Activated B cell treated with CpG ODN at 0.5 μM for 24 hours (primary cell): ENCODE measurements around the gene FRG2C. TPM values are rescaled to one million over a fixed set of nuclear protein-coding genes. Genes with fewer than 3 reads are reported as not detected.
A peak's percentile ranks its signal among the peaks of the same experiment; 100 is the strongest.
"Not testable (repeated sequence)": the region's sequence is repeated elsewhere in the genome, so short reads cannot be mapped to it uniquely, and the experiment has no call there.

Source experiments
- ATAC-seq: fragments of 200-7000 bp; cut with Tn5 transposase; one replicate; pipeline ENCODE4 v1.10.0; 2021; ENCODE audit warnings: low read depth, mild to moderate bottlenecking, moderate library complexity
- CTCF ChIA-PET: fragments of 350-600 bp; sonication (Branson Sonifier 250); formaldehyde crosslinking; loops from one replicate; lab custom pipeline; 2021; ENCODE audit warnings: antibody characterized with exemption; lab: Charles Lee
- POLR2A ChIA-PET: fragments of 350-600 bp; sonication (Branson Sonifier 250); formaldehyde crosslinking; loops from one replicate; lab custom pipeline; 2021; ENCODE audit warnings: antibody characterized with exemption; lab: Charles Lee
- DNase-seq: peaks from one replicate; pipeline ENCODE4 v3.0.0; 2022
- H3K27ac Mint-ChIP-seq: one replicate; pipeline ENCODE4 v1.8.0; 2020; ENCODE audit warnings: mixed read lengths
- H3K27me3 Mint-ChIP-seq: one replicate; pipeline ENCODE4 v1.8.0; 2021; ENCODE audit warnings: mixed read lengths
- H3K36me3 Mint-ChIP-seq: one replicate; pipeline ENCODE4 v1.8.0; 2021; ENCODE audit warnings: low read depth, mixed read lengths
- H3K4me1 Mint-ChIP-seq: one replicate; pipeline ENCODE4 v1.8.0; 2021; ENCODE audit warnings: mixed read lengths
- H3K4me3 Mint-ChIP-seq: one replicate; pipeline ENCODE4 v1.8.0; 2020; ENCODE audit warnings: mild to moderate bottlenecking, mixed read lengths
- H3K9me3 Mint-ChIP-seq: one replicate; pipeline ENCODE4 v1.8.0; 2020; ENCODE audit warnings: mixed read lengths
- intact Hi-C: fragments of 100-400 bp; cut with micrococcal nuclease; formaldehyde crosslinking; loops from one replicate; pipeline ENCODE4 v1.15.1; 2024
- total RNA-seq: library from RNA; stranded (reverse); gene quantifications from 2 replicates; pipeline ENCODE4 v1.2.3, GENCODE V29; 2022
- TF ChIP-seq, protein P1 (sequence below): fragments of 200-600 bp; IDR thresholded peaks from one replicate; pipeline ENCODE4 v1.8.0; 2022; ENCODE audit warnings: antibody characterized with exemption, mild to moderate bottlenecking

The FRG2C gene
- total RNA-seq, 1 donor from 2014 or later: not detected

DNA sequence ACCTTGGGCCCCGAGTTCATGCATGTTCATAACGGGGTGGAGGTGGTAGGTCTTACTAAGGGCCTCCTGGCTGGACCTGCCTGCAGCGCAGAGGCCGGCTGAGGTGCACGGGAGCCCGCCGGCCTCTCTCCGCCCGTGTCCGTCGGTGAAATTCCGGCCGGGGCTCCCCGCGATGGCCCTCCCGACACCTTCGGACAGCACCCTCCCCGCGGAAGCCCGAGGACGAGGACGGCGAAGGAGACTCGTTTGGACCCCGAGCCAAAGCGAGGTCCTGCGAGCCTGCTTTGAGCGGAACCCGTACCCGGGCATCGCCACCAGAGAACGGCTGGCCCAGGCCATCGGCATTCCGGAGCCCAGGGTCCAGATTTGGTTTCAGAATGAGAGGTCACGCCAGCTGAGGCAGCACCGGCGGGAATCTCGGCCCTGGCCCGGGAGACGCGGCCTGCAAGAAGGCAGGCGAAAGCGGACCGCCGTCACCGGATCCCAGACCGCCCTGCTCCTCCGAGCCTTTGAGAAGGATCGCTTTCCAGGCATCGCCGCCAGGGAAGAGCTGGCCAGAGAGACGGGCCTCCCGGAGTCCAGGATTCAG, 4.7 kb downstream of the FRG2C start:
- H3K27me3 Mint-ChIP-seq: peaks cover 43% of the 10 kb centered on the region
- peak; percentile 54 for DNase-seq
- H3K36me3 Mint-ChIP-seq, ATAC-seq, CTCF ChIA-PET, POLR2A ChIA-PET, intact Hi-C loops, H3K27ac Mint-ChIP-seq: not testable (repeated sequence)
- H3K4me3 Mint-ChIP-seq: peak overlapping the region; percentile 73
- peaks cover 25% of the 10 kb centered on the region for H3K9me3 Mint-ChIP-seq
- H3K4me1 Mint-ChIP-seq: peaks cover 24% of the 10 kb centered on the region

DNA sequence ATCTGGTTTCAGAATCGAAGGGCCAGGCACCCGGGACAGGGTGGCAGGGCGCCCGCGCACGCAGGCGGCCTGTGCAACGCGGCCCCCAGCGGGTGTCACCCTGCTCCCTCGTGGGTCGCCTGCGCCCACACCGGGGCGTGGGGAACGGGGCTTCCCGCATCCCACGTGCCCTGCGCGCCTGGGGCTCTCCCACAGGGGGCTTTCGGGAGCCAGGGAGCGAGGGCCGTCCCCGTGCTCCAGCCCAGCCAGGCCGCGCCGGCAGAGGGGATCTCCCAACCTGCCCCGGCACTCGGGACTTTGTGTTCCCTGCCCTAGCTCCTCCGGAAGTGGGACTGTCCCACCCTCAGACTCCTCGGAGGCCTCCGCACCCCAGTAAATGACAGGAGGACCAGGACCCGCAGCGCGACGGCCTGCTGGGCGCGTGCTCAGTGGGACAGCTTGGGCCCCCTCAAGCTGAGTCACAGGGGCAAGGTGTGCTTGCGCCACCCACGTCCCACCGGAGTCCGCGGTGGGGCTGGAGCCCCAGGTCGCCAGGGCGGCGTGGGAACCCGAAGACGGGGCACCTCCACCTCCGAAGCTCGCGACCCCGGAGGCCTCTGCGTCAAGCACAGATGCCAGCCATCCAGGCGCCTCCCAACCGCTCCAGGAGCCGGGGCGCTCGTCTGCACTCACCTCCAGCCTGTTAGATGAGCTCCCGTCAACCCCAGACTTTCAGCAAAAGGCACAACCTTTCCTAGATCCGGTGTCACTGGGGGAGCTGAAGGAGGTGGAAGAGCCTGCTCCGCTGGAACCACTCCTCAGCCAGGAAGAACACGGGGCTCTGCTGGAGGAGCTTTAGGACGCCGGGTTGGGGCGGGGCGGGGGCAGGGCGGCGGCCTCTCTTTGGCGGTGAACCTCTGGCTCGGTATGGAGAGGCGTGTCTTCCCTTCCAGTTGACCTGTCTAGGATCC, 5.5 kb downstream of the FRG2C start:
- H3K36me3 Mint-ChIP-seq, CTCF ChIA-PET, POLR2A ChIA-PET, H3K4me3 Mint-ChIP-seq, ATAC-seq, intact Hi-C loops, H3K27ac Mint-ChIP-seq, DNase-seq: not testable (repeated sequence)
- Mint-ChIP-seq H3K9me3 (peaks cover 25% of the 10 kb centered on the region), H3K27me3 (peaks cover 39% of the 10 kb centered on the region), H3K4me1 (peaks cover 24% of the 10 kb centered on the region)

DNA sequence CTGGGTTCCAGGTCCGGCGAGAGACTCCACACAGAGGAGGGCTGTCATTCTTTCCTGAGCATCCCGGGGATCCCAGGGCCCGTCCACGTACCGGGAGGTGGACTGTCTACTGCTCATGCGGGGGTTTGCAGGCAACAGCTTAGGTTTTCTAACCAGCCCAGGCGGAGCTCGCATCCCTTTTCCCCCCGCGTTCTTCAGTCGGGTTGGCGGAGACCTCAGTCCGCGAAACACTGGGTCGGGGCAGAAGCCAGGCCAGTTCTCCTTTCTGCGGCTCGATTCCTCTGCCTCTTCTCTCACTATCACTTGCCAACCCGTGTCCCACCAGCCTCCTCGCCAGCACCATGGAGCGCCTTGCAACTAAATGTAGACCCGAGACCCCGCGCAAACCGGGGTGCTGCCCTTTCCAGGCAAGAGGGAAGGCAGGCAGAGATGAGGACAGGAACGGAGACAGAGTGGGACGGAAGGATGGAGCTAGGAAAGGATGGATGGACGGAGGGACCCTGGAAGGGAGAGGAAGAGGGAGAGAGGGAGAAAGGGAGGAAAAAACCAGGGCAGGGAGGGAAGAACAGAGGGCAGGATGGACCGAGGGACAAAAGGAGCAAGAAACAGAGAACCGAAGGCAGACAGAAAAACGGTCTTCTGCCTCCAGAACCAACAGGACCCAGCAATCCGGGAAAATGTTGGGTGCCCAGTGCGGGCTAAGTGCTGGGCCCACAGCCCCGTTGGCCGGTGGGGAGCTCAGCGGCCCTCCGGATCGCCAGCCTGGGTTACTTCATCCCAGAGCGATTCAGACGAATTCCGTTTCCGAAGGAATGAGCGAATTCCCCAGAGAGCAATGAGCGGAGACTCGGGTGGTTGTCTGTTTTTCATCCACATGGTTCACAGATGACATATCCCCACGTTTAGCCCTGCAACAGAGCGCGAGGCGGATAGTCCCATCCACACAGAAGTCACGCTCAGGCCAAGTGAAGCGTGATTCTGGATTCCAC, 6.5 kb downstream of the FRG2C start:
- Mint-ChIP-seq H3K27me3 (peaks cover 34% of the 10 kb centered on the region), H3K4me1 (peaks cover 24% of the 10 kb centered on the region), H3K4me3 (peak overlapping the region; percentile 36), H3K9me3 (peaks cover 26% of the 10 kb centered on the region)
- POLR2A ChIA-PET, intact Hi-C loops, H3K36me3 Mint-ChIP-seq, ATAC-seq, DNase-seq, H3K27ac Mint-ChIP-seq, CTCF ChIA-PET: not testable (repeated sequence)

DNA sequence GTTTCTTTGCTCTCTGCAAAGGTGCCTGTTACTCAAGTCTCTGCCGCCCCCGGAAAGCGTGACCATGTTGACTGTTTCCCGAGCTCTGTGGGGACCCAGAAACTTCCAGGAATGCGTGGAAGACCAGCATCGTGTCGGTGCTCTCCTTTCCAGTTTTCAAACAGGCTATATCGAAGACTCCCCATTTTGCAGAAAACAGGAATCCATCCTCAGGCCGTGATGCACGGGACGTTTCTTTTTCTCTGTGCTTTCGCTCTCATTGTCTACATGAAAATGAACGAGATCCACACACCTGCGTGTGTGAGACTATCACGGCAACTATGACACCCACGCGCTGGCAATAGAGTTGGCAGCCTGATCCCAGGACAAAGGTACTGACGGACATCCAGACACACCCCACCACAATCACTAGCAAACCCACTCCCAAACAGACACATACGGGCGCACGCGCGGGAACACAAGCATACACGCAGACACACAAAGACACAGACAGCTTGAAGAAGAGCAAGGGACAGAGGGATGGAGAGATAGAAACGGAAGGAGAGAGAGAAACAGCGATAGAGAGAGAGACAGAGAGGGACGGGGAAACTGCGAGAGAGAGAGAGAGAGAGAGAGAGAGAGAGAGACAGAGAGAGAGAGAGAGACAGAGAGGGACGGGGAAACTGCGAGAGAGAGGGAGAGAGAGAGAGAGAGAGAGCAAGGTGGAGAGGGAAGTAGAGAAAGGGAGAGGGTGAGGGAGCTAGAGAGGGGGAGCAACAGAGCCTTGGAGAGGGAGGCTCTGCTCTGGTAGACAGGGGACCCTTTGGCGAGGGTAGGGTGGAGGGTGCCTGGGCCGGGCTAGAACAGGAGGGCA, 7.4 kb downstream of the FRG2C start:
- H3K9me3 Mint-ChIP-seq: peaks cover 29% of the 10 kb centered on the region

DNA sequence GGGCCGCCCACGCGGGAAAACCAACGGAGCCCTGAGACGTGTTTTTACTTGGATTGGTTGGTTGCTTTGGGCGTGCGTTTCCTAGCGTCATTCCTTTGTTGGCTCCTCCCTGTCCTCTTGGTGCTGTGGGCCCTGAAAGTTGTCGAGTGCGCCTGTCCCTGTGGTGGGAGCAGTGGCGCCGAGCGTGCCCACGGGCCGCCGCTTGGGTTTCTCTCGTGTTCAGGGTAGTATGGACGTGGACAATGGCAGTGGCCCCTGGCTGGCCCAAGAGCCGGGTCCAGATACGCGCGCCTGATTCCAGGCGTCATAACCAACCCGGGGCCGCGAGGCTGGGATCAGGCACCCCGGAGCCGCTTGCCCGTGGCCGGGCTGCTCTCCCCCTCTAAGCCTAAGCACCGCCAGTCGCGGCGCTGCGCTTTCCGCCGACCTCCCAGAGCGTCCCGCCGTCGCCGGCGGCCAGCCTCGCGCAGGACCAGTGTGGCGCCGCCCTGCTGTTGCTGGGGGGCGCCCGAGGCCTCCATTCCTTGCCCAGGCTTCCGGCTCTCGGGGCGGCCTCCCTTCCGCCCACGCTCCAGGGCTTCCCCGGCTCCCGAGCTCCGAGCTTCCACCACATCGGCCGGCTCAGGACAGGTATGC, 8.1 kb downstream of the FRG2C start:
- DNase-seq, intact Hi-C loops, H3K27ac Mint-ChIP-seq, H3K4me3 Mint-ChIP-seq, CTCF ChIA-PET, POLR2A ChIA-PET, H3K36me3 Mint-ChIP-seq, ATAC-seq: not testable (repeated sequence)
- H3K9me3 Mint-ChIP-seq: peaks cover 29% of the 10 kb centered on the region
- H3K4me1 Mint-ChIP-seq: peaks cover 24% of the 10 kb centered on the region
- H3K27me3 Mint-ChIP-seq: peaks cover 31% of the 10 kb centered on the region

More for the DNA sequence above, 7.4 kb downstream of the FRG2C start:
- H3K27ac Mint-ChIP-seq, H3K36me3 Mint-ChIP-seq, ATAC-seq, POLR2A ChIA-PET, intact Hi-C loops, CTCF ChIA-PET, DNase-seq: not testable (repeated sequence)
- Mint-ChIP-seq H3K4me1 (peaks cover 24% of the 10 kb centered on the region), H3K4me3 (peak overlapping the region; percentile 52), H3K27me3 (peaks cover 34% of the 10 kb centered on the region)

DNA sequence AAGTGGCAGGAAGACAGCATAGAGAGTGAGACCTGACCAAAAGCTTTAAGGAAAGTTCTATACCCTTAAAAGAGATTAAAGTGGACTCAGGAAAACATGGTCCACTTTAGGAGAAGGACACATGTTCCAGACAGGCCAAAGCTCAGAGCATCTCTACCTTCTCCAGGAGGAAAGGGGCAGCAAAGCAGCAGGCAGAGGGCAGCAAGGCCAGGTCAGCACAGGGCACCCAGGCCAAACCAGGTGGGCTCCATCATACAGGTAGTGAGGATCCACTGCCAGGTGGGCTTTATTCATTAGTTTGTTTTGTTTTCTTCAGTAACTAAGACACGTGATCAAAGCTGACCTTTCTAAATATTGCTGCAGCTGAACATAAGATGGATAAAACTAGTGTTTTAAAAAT, 19.8 kb downstream of the FRG2C start:
- intact Hi-C loops, DNase-seq, POLR2A ChIA-PET, ATAC-seq, H3K4me1 Mint-ChIP-seq, H3K36me3 Mint-ChIP-seq, H3K27me3 Mint-ChIP-seq, H3K9me3 Mint-ChIP-seq, H3K4me3 Mint-ChIP-seq, CTCF ChIA-PET, H3K27ac Mint-ChIP-seq: not testable (repeated sequence)

DNA sequence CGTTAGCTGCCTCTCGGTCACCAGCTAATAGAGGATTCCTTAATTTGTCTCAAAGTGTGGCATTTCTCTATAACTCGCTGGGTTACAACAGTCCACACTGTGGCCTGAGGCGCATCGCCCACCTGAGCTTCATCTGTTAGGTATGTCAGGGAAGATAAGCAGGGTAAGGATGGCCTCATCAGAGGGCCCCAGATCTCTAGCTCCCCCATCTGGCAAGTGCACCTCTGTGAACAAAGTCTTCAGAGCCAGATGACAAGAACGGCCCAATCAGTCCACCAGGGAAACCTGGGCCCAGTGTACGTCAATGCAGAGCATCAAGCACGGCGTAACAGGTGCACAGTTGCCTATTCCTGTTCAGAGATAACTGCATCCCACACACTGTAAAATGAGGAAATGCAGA, 23.2 kb downstream of the FRG2C start:
- no peaks in the 10 kb centered on the region for H3K27me3 Mint-ChIP-seq
- H3K4me3 Mint-ChIP-seq: no peak overlapping the region
- intact Hi-C loops: no loop called here
- ChIA-PET POLR2A (no interaction called here), CTCF (no interaction called here)
- H3K36me3 Mint-ChIP-seq: no peaks in the 10 kb centered on the region
- H3K27ac Mint-ChIP-seq: no peak overlapping the region
- ATAC-seq (no peak), DNase-seq (no peak)
- no peaks in the 10 kb centered on the region for H3K4me1 Mint-ChIP-seq
- TF ChIP-seq, protein P1, sequence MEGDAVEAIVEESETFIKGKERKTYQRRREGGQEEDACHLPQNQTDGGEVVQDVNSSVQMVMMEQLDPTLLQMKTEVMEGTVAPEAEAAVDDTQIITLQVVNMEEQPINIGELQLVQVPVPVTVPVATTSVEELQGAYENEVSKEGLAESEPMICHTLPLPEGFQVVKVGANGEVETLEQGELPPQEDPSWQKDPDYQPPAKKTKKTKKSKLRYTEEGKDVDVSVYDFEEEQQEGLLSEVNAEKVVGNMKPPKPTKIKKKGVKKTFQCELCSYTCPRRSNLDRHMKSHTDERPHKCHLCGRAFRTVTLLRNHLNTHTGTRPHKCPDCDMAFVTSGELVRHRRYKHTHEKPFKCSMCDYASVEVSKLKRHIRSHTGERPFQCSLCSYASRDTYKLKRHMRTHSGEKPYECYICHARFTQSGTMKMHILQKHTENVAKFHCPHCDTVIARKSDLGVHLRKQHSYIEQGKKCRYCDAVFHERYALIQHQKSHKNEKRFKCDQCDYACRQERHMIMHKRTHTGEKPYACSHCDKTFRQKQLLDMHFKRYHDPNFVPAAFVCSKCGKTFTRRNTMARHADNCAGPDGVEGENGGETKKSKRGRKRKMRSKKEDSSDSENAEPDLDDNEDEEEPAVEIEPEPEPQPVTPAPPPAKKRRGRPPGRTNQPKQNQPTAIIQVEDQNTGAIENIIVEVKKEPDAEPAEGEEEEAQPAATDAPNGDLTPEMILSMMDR: no peak
- H3K9me3 Mint-ChIP-seq: peaks cover 12% of the 10 kb centered on the region
